ENCODE data around the gene PPM1M. TPM values are rescaled to one million over a fixed set of nuclear protein-coding genes. Genes with fewer than 3 reads are reported as not detected.
A peak's percentile ranks its signal among the peaks of the same experiment; 100 is the strongest.
"Not testable (repeated sequence)": the region's sequence is repeated elsewhere in the genome, so short reads cannot be mapped to it uniquely, and the experiment has no call there.

The PPM1M gene
- total RNA-seq, 1 experiment from 2014 or later, result 10.4 TPM

- TF ChIP-seq CTCF (IDR thresholded peaks at IDR 0.05; ENCODE audit: unreplicated experiment), result no peak
- Mint-ChIP-seq H3K9me3 (ENCODE audit: unreplicated experiment) (no peaks in the 10 kb centered on the region), H3K36me3 (ENCODE audit: insufficient read depth, unreplicated experiment) (peaks cover 21% of the 10 kb centered on the region), H3K27ac (ENCODE audit: low read depth, unreplicated experiment) (peak overlapping the region; percentile 99), H3K4me1 (ENCODE audit: insufficient read depth, unreplicated experiment) (peaks cover 21% of the 10 kb centered on the region), H3K4me3 (ENCODE audit: unreplicated experiment) (peak overlapping the region; percentile 84), H3K27me3 (ENCODE audit: insufficient read depth, unreplicated experiment) (no peaks in the 10 kb centered on the region)
- POLR2A ChIA-PET, result interaction anchor here (0.7 to 6.3 kb wide), 17 partner anchors 8 to 405 kb away, joined by 3 to 120 read pairs (median 5); partner anchors contain the start of genes GLYCTK, POC1A, RPL29 and TWF2
- no TSS peak for BruUV-seq (replicated peaks)
- CTCF ChIA-PET, result interaction anchor here (0.6 to 3.6 kb wide), 9 partner anchors 39 to 665 kb away, joined by 3 to 15 read pairs (median 5); partner anchors contain the start of gene TWF2
- DNase-seq (ENCODE audit: unreplicated experiment), result no peak
- intact Hi-C loops (cut with micrococcal nuclease), result loop anchor here (1.0 to 5.0 kb wide), 2 partner anchors 9 to 58 kb away; no protein-coding TSS in a partner anchor
Observed at GRCh38 chr3:52279596-52279995, 34.0 kb downstream of the PPM1M start.

GRCh38 chr3:52280050-52280461, 34.5 kb downstream of the PPM1M start:
- intact Hi-C loops (cut with micrococcal nuclease), result no loop called here
- peak overlapping the region; percentile 99 for H3K27ac Mint-ChIP-seq (ENCODE audit: low read depth, unreplicated experiment)
- BruUV-seq (replicated peaks), result no TSS peak
- POLR2A ChIA-PET, result interaction anchor here (0.7 to 6.3 kb wide), 16 partner anchors 8 to 405 kb away, joined by 3 to 120 read pairs (median 4); partner anchors contain the start of genes GLYCTK, POC1A, RPL29 and TWF2
- no peaks in the 10 kb centered on the region for H3K9me3 Mint-ChIP-seq (ENCODE audit: unreplicated experiment)
- TF ChIP-seq CTCF (IDR thresholded peaks at IDR 0.05; ENCODE audit: unreplicated experiment), result no peak
- H3K27me3 Mint-ChIP-seq (ENCODE audit: insufficient read depth, unreplicated experiment), result no peaks in the 10 kb centered on the region
- CTCF ChIA-PET, result interaction anchor here (0.7 to 3.6 kb wide), 10 partner anchors 40 to 741 kb away, joined by 3 to 15 read pairs (median 4); partner anchors contain the start of gene TWF2
- peaks cover 20% of the 10 kb centered on the region for H3K4me1 Mint-ChIP-seq (ENCODE audit: insufficient read depth, unreplicated experiment)
- peak; percentile 43 for DNase-seq (ENCODE audit: unreplicated experiment)
- H3K4me3 Mint-ChIP-seq (ENCODE audit: unreplicated experiment), result peak overlapping the region; percentile 84
- peaks cover 19% of the 10 kb centered on the region for H3K36me3 Mint-ChIP-seq (ENCODE audit: insufficient read depth, unreplicated experiment)

- peaks cover 18% of the 10 kb centered on the region for H3K36me3 Mint-ChIP-seq (ENCODE audit: insufficient read depth, unreplicated experiment)
- no TSS peak for BruUV-seq (replicated peaks)
- CTCF ChIA-PET, result interaction anchor here (3.6 kb wide), 1 partner anchor 62 kb away, joined by 15 read pairs; no protein-coding TSS in a partner anchor
- no peaks in the 10 kb centered on the region for H3K27me3 Mint-ChIP-seq (ENCODE audit: insufficient read depth, unreplicated experiment)
- no peak for DNase-seq (ENCODE audit: unreplicated experiment)
- peaks cover 18% of the 10 kb centered on the region for H3K4me1 Mint-ChIP-seq (ENCODE audit: insufficient read depth, unreplicated experiment)
- H3K27ac Mint-ChIP-seq (ENCODE audit: low read depth, unreplicated experiment), result no peak overlapping the region
- POLR2A ChIA-PET, result interaction anchor here (1.2 to 1.5 kb wide), 2 partner anchors 12 to 45 kb away, joined by 3 to 4 read pairs; no protein-coding TSS in a partner anchor
- H3K4me3 Mint-ChIP-seq (ENCODE audit: unreplicated experiment), result no peak overlapping the region
- no peak for TF ChIP-seq CTCF (IDR thresholded peaks at IDR 0.05; ENCODE audit: unreplicated experiment)
- H3K9me3 Mint-ChIP-seq (ENCODE audit: unreplicated experiment), result no peaks in the 10 kb centered on the region
- intact Hi-C loops (cut with micrococcal nuclease), result no loop called here
Observed at GRCh38 chr3:52281981-52282801, 36.6 kb downstream of the PPM1M start.

GRCh38 chr3:52283306-52283705, 37.7 kb downstream of the PPM1M start:
- DNase-seq (ENCODE audit: unreplicated experiment), result no peak
- peaks cover 22% of the 10 kb centered on the region for H3K36me3 Mint-ChIP-seq (ENCODE audit: insufficient read depth, unreplicated experiment)
- intact Hi-C loops (cut with micrococcal nuclease), result no loop called here
- CTCF ChIA-PET, result interaction anchor here (0.5 to 1.8 kb wide), 3 partner anchors 46 to 65 kb away, joined by 3 to 8 read pairs (median 3); no protein-coding TSS in a partner anchor
- TF ChIP-seq CTCF (IDR thresholded peaks at IDR 0.05; ENCODE audit: unreplicated experiment), result no peak
- no peaks in the 10 kb centered on the region for H3K9me3 Mint-ChIP-seq (ENCODE audit: unreplicated experiment)
- H3K27me3 Mint-ChIP-seq (ENCODE audit: insufficient read depth, unreplicated experiment), result no peaks in the 10 kb centered on the region
- POLR2A ChIA-PET, result interaction anchor here (1.2 kb wide), 1 partner anchor 46 kb away, joined by 3 read pairs; no protein-coding TSS in a partner anchor
- no TSS peak for BruUV-seq (replicated peaks)
- no peak overlapping the region for H3K4me3 Mint-ChIP-seq (ENCODE audit: unreplicated experiment)
- H3K27ac Mint-ChIP-seq (ENCODE audit: low read depth, unreplicated experiment), result no peak overlapping the region
- H3K4me1 Mint-ChIP-seq (ENCODE audit: insufficient read depth, unreplicated experiment), result peaks cover 18% of the 10 kb centered on the region

GRCh38 chr3:52284051-52284450, 38.5 kb downstream of the PPM1M start:
- ChIA-PET POLR2A (interaction anchor here (0.7 to 1.1 kb wide), 4 partner anchors 16 to 1215 kb away, joined by 3 read pairs; no protein-coding TSS in a partner anchor), CTCF (interaction anchor here (0.6 to 1.8 kb wide), 6 partner anchors 10 to 140 kb away, joined by 3 to 8 read pairs (median 4); no protein-coding TSS in a partner anchor)
- H3K9me3 Mint-ChIP-seq (ENCODE audit: unreplicated experiment); intact Hi-C loops (cut with micrococcal nuclease); BruUV-seq (replicated peaks); H3K27me3 Mint-ChIP-seq (ENCODE audit: insufficient read depth, unreplicated experiment); H3K4me3 Mint-ChIP-seq (ENCODE audit: unreplicated experiment); DNase-seq (ENCODE audit: unreplicated experiment): not testable (repeated sequence)
- Mint-ChIP-seq H3K27ac (ENCODE audit: low read depth, unreplicated experiment) (peak overlapping the region; percentile 27), H3K4me1 (ENCODE audit: insufficient read depth, unreplicated experiment) (peaks cover 18% of the 10 kb centered on the region), H3K36me3 (ENCODE audit: insufficient read depth, unreplicated experiment) (peaks cover 16% of the 10 kb centered on the region)
